Measurements from ENCODE around the gene ZNF516. TPM values are rescaled to one million over a fixed set of nuclear protein-coding genes. Genes with fewer than 3 reads are reported as not detected.

ZNF516 gene
- total and polyA plus RNA-seq, 8 donors, result 5.4 to 21.3 (median 12.7) TPM

DNA sequence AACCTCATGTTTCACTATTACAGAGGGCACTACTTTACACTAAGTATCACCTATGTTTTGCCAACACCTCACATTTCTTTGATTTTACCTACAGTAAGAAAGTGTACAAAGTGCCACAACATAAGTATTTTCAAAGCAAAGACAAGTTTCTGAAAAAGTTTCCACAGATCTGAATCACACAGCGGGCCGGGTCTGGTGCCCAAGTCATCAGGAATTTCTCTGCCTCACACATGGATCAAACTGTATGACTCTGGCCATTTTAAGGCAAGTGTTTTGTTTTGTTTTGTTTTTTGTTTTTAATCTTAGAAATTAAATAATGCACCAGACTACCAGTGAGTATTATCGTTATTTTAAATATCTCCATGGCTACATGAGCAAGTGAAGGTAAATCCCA is 73.4 kb downstream of the ZNF516 start:
- DNase-seq (no peak), FAIRE-seq (no peak), ATAC-seq (no peak)
- Histone ChIP-seq H3K4me3 (no peak overlapping the region), H3K36me3 (no peaks in the 10 kb centered on the region), H3K4me1 (no peaks in the 10 kb centered on the region), H3K27ac (no peak overlapping the region), H3K27me3 (no peaks in the 10 kb centered on the region), H3K9me3 (no peaks in the 10 kb centered on the region)
- WGBS, 2 donors, result 94 to 96% methylated on average over 3 of the region's 3 CpGs
- TF ChIP-seq, protein P1, sequence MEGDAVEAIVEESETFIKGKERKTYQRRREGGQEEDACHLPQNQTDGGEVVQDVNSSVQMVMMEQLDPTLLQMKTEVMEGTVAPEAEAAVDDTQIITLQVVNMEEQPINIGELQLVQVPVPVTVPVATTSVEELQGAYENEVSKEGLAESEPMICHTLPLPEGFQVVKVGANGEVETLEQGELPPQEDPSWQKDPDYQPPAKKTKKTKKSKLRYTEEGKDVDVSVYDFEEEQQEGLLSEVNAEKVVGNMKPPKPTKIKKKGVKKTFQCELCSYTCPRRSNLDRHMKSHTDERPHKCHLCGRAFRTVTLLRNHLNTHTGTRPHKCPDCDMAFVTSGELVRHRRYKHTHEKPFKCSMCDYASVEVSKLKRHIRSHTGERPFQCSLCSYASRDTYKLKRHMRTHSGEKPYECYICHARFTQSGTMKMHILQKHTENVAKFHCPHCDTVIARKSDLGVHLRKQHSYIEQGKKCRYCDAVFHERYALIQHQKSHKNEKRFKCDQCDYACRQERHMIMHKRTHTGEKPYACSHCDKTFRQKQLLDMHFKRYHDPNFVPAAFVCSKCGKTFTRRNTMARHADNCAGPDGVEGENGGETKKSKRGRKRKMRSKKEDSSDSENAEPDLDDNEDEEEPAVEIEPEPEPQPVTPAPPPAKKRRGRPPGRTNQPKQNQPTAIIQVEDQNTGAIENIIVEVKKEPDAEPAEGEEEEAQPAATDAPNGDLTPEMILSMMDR (IDR thresholded peaks at IDR 0.05), result no peak
- intact Hi-C loops (cut with DNase I), result no loop called here

DNA sequence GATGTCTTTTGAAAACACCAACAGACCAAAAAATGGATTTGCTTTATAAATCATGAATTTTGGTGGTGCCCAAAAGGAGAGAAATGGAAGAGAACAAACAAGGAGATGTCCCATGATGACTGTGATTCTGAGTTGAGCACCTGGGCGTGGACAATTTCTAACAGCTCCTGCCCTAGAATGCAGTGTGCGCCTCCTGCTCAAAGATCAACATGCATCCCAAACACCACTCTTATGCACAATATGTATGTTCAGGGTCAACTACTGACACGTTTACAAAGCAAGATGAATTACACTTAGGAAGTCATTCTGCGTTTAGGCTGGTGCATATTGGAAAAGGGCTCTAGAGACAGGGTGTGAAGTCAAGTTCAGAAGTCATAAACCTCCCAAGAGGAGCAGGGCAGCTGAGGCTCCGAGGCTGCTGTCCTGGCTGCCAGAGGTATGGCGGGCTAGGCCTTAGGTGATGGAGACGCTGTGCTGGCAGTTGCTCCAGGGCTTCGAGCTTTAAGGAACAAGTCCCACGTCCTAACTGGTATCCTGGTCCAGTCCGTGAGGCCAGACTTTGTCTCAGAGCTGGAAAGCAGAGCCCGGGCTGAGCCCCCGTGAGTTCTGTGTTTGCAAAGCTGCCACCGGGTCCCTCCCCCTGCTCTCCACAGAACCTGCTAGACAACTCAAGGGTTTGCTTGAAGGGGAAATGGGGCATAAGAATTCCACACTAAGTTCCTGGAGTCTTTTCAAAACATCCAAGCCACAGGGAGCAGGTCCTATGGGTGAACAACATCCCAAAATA is 74.0 kb downstream of the ZNF516 start:
- intact Hi-C loops (cut with DNase I), result no loop called here
- no peak for FAIRE-seq

DNA sequence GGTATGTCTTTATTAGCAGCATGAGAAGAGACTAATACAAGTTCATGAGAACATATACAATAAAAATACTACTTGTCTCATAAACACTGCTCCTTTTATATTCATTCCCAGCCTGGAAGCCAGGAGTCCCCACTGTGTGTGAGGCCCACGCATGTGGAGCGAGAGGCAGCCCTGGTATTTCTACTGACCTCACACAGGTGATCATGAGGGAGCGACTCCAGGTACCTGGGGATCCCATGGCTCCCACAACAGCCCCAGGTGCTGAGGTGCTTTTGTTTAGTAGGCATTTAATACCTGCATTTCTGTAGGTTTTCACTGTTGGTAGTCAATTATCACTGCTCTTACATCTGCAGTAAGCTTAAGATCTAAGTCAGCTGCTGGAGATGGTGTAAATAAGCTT is 75.2 kb downstream of the ZNF516 start:
- no peak overlapping the region for H3K4me3 ChIP-seq
- intact Hi-C loops (cut with DNase I), result no loop called here
- ATAC-seq (no peak), DNase-seq (no peak), FAIRE-seq (no peak)
- no peaks in the 10 kb centered on the region for H3K36me3 ChIP-seq
- H3K27ac ChIP-seq, result no peak overlapping the region
- no peaks in the 10 kb centered on the region for H3K9me3 ChIP-seq
- no peaks in the 10 kb centered on the region for H3K27me3 ChIP-seq
- WGBS, 2 donors, result 97 to 100% methylated on average over 3 of the region's 3 CpGs
- no peaks in the 10 kb centered on the region for H3K4me1 ChIP-seq
- TF ChIP-seq, protein P1 (IDR thresholded peaks at IDR 0.05), result no peak

More for the DNA sequence above, 74.0 kb downstream of the ZNF516 start:
- no peak overlapping the region for H3K4me3 ChIP-seq
- H3K36me3 ChIP-seq, result no peaks in the 10 kb centered on the region
- peak in 1 of 6 donors; percentile 25 for DNase-seq
- ATAC-seq, result no peak
- H3K4me1 ChIP-seq, result no peaks in the 10 kb centered on the region
- H3K9me3 ChIP-seq, result no peaks in the 10 kb centered on the region
- TF ChIP-seq, protein P1 (IDR thresholded peaks at IDR 0.05), result no peak
- H3K27ac ChIP-seq, result no peak overlapping the region
- 72 to 77% methylated on average over 13 of the region's 13 CpGs for WGBS, 2 donors
- no peaks in the 10 kb centered on the region for H3K27me3 ChIP-seq

DNA sequence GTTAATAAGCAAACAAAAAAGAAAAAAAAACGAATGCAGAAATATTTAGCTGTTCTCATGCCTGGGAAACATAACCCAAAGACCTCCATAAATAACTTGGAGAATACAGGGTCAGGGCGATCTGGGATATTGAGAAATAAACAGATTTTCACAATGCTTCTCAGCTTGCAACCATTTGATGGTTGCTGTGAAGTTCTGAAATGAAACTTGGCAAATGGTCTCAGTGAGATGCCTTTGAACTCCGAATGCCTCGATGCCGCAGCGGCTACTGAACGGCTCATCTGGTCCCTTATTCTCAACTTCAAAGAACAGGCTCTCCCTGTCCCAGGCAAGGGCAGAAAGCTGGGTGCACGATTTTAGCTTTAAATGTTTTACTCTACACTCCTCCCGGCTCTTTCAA is 78.1 kb downstream of the ZNF516 start:
- Histone ChIP-seq H3K36me3 (no peaks in the 10 kb centered on the region), H3K4me3 (no peak overlapping the region), H3K27ac (no peak overlapping the region), H3K4me1 (no peaks in the 10 kb centered on the region), H3K27me3 (no peaks in the 10 kb centered on the region), H3K9me3 (no peaks in the 10 kb centered on the region)
- TF ChIP-seq, protein P1 (IDR thresholded peaks at IDR 0.05), result no peak
- ATAC-seq, result peak in 3 of 4 donors; percentile 19 to 38 (median 35)
- no peak for FAIRE-seq
- WGBS, 2 donors, result 50 to 55% methylated on average over 9 of the region's 9 CpGs
- intact Hi-C loops (cut with DNase I), result no loop called here
- no peak for DNase-seq

DNA sequence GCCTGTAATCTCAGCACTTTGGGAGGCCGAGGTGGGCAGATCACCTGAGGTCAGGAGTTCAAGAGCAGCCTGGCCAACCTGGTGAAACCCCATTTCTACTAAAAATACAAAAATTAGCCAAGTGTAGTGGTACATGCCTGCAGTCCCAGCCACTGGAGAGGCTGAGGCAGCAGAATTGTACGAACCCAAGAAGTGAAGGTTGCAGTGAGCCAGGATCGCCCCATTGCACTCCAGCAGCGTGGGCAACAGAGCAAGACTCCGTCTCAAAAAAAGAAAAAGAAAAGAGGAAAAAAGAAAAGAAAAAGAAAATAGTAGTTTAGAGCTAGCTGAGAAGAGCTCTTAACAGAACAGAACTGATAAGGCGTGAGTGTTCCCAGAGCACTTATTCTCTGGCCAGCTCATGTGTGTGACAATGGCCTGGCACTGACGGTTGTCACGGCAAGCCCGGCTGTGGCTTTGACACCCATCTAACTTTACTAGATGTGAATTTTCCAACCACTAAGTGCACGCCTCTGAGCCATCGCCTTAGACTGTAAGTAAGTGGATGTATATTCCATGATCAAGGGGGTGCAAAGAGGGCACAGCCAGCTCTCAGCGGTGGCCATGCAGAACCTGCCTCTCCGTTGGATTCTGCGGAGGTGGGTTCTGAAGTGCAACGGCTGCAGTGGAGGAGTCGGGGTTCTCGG is 80.0 kb downstream of the ZNF516 start:
- no peaks in the 10 kb centered on the region for H3K36me3 ChIP-seq
- no peak overlapping the region for H3K27ac ChIP-seq
- no peak for FAIRE-seq
- intact Hi-C loops (cut with DNase I), result no loop called here
- H3K4me3 ChIP-seq, result no peak overlapping the region
- WGBS, 2 donors, result 94 to 96% methylated on average over 17 of the region's 17 CpGs
- H3K4me1 ChIP-seq, result peaks cover 0 to 4% (median 0%) of the 10 kb centered on the region in 3 donors
- TF ChIP-seq, protein P1 (IDR thresholded peaks at IDR 0.05), result no peak
- H3K27me3 ChIP-seq, result no peaks in the 10 kb centered on the region
- DNase-seq, result no peak
- H3K9me3 ChIP-seq, result no peaks in the 10 kb centered on the region
- no peak for ATAC-seq
